Erythroblast (primary cell): ENCODE data around the gene SUSD3.

Source experiments
- GATA1 ChIP-seq: IDR thresholded peaks from 2 replicates; pipeline ENCODE4 v1.6.1; 2011; ENCODE audit warnings: low read depth, mild to moderate bottlenecking, control low read depth, low read length, moderate library complexity
- POLR2A ChIP-seq: IDR thresholded peaks from 2 replicates; pipeline ENCODE4 v1.6.1; 2011; ENCODE audit warnings: mild to moderate bottlenecking, low read length

GRCh38 chr9:93098236-93098946, 39.9 kb downstream of the SUSD3 start:
- TF ChIP-seq POLR2A (no peak), GATA1 (no peak)
